NT2/D1 (cell line): Measurements from ENCODE around the gene SSB.
"Not testable (repeated sequence)": the region's sequence is repeated elsewhere in the genome, so short reads cannot be mapped to it uniquely, and the experiment has no call there.

Source experiments
- SUZ12 ChIP-seq: IDR thresholded peaks from 2 replicates; pipeline ENCODE4 v1.6.1; 2011; ENCODE audit not compliant: insufficient read length, insufficient read depth; ENCODE audit errors: extremely low read depth
- YY1 ChIP-seq: IDR thresholded peaks from 2 replicates; pipeline ENCODE4 v1.6.1; 2011; ENCODE audit not compliant: insufficient read length, insufficient read depth
- ZNF274 ChIP-seq: IDR thresholded peaks from 2 replicates; pipeline ENCODE4 v1.6.1; 2011; ENCODE audit warnings: mild to moderate bottlenecking, low read depth, low read length

DNA sequence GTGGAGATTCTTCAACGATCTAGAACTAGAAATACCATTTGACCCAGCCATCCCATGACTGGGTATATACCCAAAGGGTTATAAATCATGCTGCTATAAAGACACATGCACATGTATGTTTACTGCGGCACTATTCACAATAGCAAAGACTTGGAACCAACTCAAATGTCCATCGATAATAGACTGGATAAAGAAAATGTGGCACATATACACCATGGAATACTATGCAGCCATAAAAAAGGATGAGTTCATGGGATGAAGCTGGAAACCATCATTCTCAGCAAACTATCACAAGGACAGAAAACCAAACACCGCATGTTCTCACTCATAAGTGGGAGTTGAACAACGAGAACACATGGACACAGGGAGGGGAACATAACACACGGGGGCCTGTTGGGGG lies 18.7 kb downstream of the SSB start:
- TF ChIP-seq YY1, ZNF274, SUZ12: not testable (repeated sequence)
